HG02852 (cell line): ENCODE results near the gene IGFBP6.
"Not testable (repeated sequence)": the region's sequence is repeated elsewhere in the genome, so short reads cannot be mapped to it uniquely, and the experiment has no call there.

ENCODE experiments used
- ATAC-seq: cut with Tn5 transposase; IDR thresholded peaks from one replicate; pipeline ENCODE4 v1.9.1; 2021; ENCODE audit warnings: mild to moderate bottlenecking, moderate library complexity; ENCODE audit not compliant: unreplicated experiment

The IGFBP6 gene

GRCh38 chr12:53096089-53096741 lies 1.3 kb upstream of the IGFBP6 start:
- ATAC-seq = no peak

GRCh38 chr12:53096759-53097158 lies 708 bp upstream of the IGFBP6 start:
- ATAC-seq = no peak

- ATAC-seq = no peak
These were observed 282 bp upstream of the IGFBP6 start for GRCh38 chr12:53097207-53097563.

- ATAC-seq = no peak
These were observed 1.0 kb downstream of the IGFBP6 start for GRCh38 chr12:53098354-53098981.

- no peak for ATAC-seq
These were observed 1.8 kb downstream of the IGFBP6 start for GRCh38 chr12:53099071-53099882.

- no peak for ATAC-seq
These were observed 3.1 kb downstream of the IGFBP6 start for GRCh38 chr12:53100466-53101151.

- ATAC-seq = no peak
These were observed 3.8 kb downstream of the IGFBP6 start for GRCh38 chr12:53101266-53101665.

- no peak for ATAC-seq
These were observed 4.7 kb downstream of the IGFBP6 start for GRCh38 chr12:53101931-53102781.

GRCh38 chr12:53102883-53103807 lies 5.7 kb downstream of the IGFBP6 start, which contains the start of gene SOAT2:
SOAT2 (plus strand) TSS chr12:53103486; CDS start chr12:53103578, 92 bp downstream.
- no peak for ATAC-seq

GRCh38 chr12:53103860-53104305 lies 6.4 kb downstream of the IGFBP6 start:
- no peak for ATAC-seq

- ATAC-seq = no peak
These were observed 7.8 kb downstream of the IGFBP6 start for GRCh38 chr12:53105256-53105655.

- no peak for ATAC-seq
These were observed 8.4 kb downstream of the IGFBP6 start for GRCh38 chr12:53105712-53106439.

GRCh38 chr12:53107122-53107521 lies 9.7 kb downstream of the IGFBP6 start:
- no peak for ATAC-seq

GRCh38 chr12:53112431-53112830 lies 15.0 kb downstream of the IGFBP6 start:
- not testable (repeated sequence) for ATAC-seq

GRCh38 chr12:53113136-53113705 lies 15.8 kb downstream of the IGFBP6 start:
- no peak for ATAC-seq

- ATAC-seq = no peak
These were observed 16.5 kb downstream of the IGFBP6 start for GRCh38 chr12:53113951-53114350.

GRCh38 chr12:53115112-53115890 lies 17.8 kb downstream of the IGFBP6 start:
- no peak for ATAC-seq
